Ishikawa (cell line): Measurements from ENCODE around the gene NDUFV2.

Experiments
- CEBPB ChIP-seq: IDR thresholded peaks from 2 replicates; pipeline ENCODE4 v1.6.1; 2012
- CREB1 ChIP-seq: IDR thresholded peaks from 2 replicates; pipeline ENCODE4 v1.6.1; 2012; ENCODE audit warnings: low read depth
- EP300 ChIP-seq: IDR thresholded peaks from 2 replicates; pipeline ENCODE4 v1.6.1; 2012; ENCODE audit warnings: borderline replicate concordance
- FOXM1 ChIP-seq: IDR thresholded peaks from 2 replicates; pipeline ENCODE4 v1.6.1; 2012; ENCODE audit warnings: low read depth, borderline replicate concordance
- MAX ChIP-seq: IDR thresholded peaks from 2 replicates; pipeline ENCODE4 v1.6.1; 2012
- NFIC ChIP-seq: IDR thresholded peaks from 2 replicates; pipeline ENCODE4 v1.6.1; 2012
- RAD21 ChIP-seq: IDR thresholded peaks from 2 replicates; pipeline ENCODE4 v1.6.1; 2012; ENCODE audit warnings: low read depth
- REST ChIP-seq: IDR thresholded peaks from 2 replicates; pipeline ENCODE4 v1.6.1; 2012; ENCODE audit warnings: low read depth, mild to moderate bottlenecking
- TAF1 ChIP-seq: IDR thresholded peaks from 2 replicates; pipeline ENCODE4 v1.6.1; 2012; ENCODE audit warnings: low read depth, mild to moderate bottlenecking
- TEAD4 ChIP-seq: IDR thresholded peaks from 2 replicates; pipeline ENCODE4 v1.6.1; 2012
- USF1 ChIP-seq: IDR thresholded peaks from 2 replicates; pipeline ENCODE4 v1.6.1; 2012
- YY1 ChIP-seq: IDR thresholded peaks from 2 replicates; pipeline ENCODE4 v1.6.1; 2012; ENCODE audit warnings: low read depth
- ZBTB7A ChIP-seq: IDR thresholded peaks from 2 replicates; pipeline ENCODE4 v1.6.1; 2012; ENCODE audit warnings: low read depth

- TF ChIP-seq ZBTB7A (no peak), YY1 (no peak), CREB1 (no peak), EP300 (no peak), USF1 (no peak), TAF1 (no peak), RAD21 (no peak), REST (no peak), TEAD4 (no peak), CEBPB (no peak), MAX (no peak), FOXM1 (no peak), NFIC (no peak)
These were observed 32.8 kb downstream of the NDUFV2 start for GRCh38 chr18:9135081-9135911.
